Upper lobe of left lung (tissue), 4 donors: Measurements from ENCODE around the gene MAML2.

ENCODE experiments used
- CTCF ChIP-seq, 6 experiments: fragments of 450-650 bp in 4 of 6; fragments of 200-600 bp in 2 of 6; sonication (generic) in 2 of 6; IDR thresholded peaks; one replicate each; pipeline ENCODE4 v1.5.1; 2016 to 2019; ENCODE audit warnings: antibody characterized with exemption in 6 of 6
- EP300 ChIP-seq, 4 donors: sonication (generic); formaldehyde crosslinking; IDR thresholded peaks; one replicate each; pipeline ENCODE4 v1.5.1; 2017; ENCODE audit warnings: antibody characterized with exemption in 4 of 4, control low read depth in 2 of 4
- POLR2A ChIP-seq, 4 donors: fragments of 450-650 bp; IDR thresholded peaks; one replicate each; pipeline ENCODE4 v1.5.1; 2016 to 2017; ENCODE audit warnings: antibody characterized with exemption in 4 of 4, mild to moderate bottlenecking in 2 of 4

- TF ChIP-seq POLR2A (IDR thresholded peaks at IDR 0.05) (no peak), CTCF (IDR thresholded peaks at IDR 0.05) (no peak), EP300 (IDR thresholded peaks at IDR 0.05) (no peak)
Observed at GRCh38 chr11:96197103-96197502, 145.9 kb downstream of the MAML2 start.
